K562 (cell line): ENCODE data around the gene MAML3. TPM values are rescaled to one million over a fixed set of nuclear protein-coding genes. Genes with fewer than 3 reads are reported as not detected.

Experiments
- ELF1 ChIP-seq: fragments of 200-800 bp; sonication (Bioruptor generic); IDR thresholded peaks from 2 replicates; pipeline ENCODE4 v1.6.1; 2016; ENCODE audit warnings: missing genetic modification characterization, missing compliant biosample characterization
- EP300 ChIP-seq: IDR thresholded peaks from 2 replicates; pipeline ENCODE4 v1.6.1; 2012; ENCODE audit warnings: low read length, improper control_type of control experiment
- MAFG ChIP-seq: fragments of 450-650 bp; conservative IDR thresholded peaks from 2 replicates; pipeline ENCODE4 v1.6.1; 2016; ENCODE audit warnings: missing genetic modification characterization, missing compliant biosample characterization
- MTA1 ChIP-seq: fragments of 450-650 bp; IDR thresholded peaks from 2 replicates; pipeline ENCODE4 v1.6.1; 2017; ENCODE audit warnings: borderline replicate concordance
- MXI1 ChIP-seq: IDR thresholded peaks from 2 replicates; pipeline ENCODE4 v1.6.1; 2011; ENCODE audit warnings: low read depth, mild to moderate bottlenecking, improper control_type of control experiment, low read length
- NFIX ChIP-seq: fragments of 250-450 bp; sonication (Bioruptor Pico); IDR thresholded peaks from 2 replicates; pipeline ENCODE4 v1.4.0; 2020; ENCODE audit warnings: low read depth, mild to moderate bottlenecking, moderate library complexity
- SIX5 ChIP-seq, 2 experiments: IDR thresholded peaks; 2 replicates each; pipeline ENCODE4 v1.6.1; 2011; ENCODE audit warnings: low read length in 2 of 2, borderline replicate concordance in 1 of 2, low read depth in 1 of 2, mild to moderate bottlenecking in 1 of 2, moderate library complexity in 1 of 2; ENCODE audit not compliant: insufficient read depth in 1 of 2
- SRSF7 ChIP-seq: fragments of 200-400 bp; formaldehyde crosslinking; optimal IDR thresholded peaks from 2 replicates; pipeline ENCODE3; 2017; ENCODE audit warnings: mild to moderate bottlenecking, low read depth, low read length
- ZC3H4 ChIP-seq: sonication (generic); formaldehyde crosslinking; IDR thresholded peaks from 2 replicates; pipeline ENCODE4 v1.9.0; 2021; ENCODE audit warnings: missing genetic modification reagents, borderline replicate concordance
- ZFPM2 ChIP-seq: fragments of 250-450 bp; sonication (Bioruptor Pico); IDR thresholded peaks from 2 replicates; pipeline ENCODE4 v1.5.1; 2022; ENCODE audit warnings: mild to moderate bottlenecking
- ZNF175 ChIP-seq: fragments of 200-800 bp; sonication (Bioruptor generic); IDR thresholded peaks from 2 replicates; pipeline ENCODE4 v1.6.1; 2016; ENCODE audit warnings: low read depth, mild to moderate bottlenecking, missing genetic modification characterization, missing compliant biosample characterization
- ZNF253 ChIP-seq: fragments of 250-450 bp; sonication (Bioruptor Pico); conservative IDR thresholded peaks from 2 replicates; pipeline ENCODE4 v1.6.1; 2021; ENCODE audit warnings: mild to moderate bottlenecking
- polyA plus RNA-seq, 8 experiments: library from polyadenylated mRNA; depleted of rRNA in 4 of 8; stranded (reverse) in 5 of 8; unstranded in 3 of 8; fragments of >200 nt; fragmentation: Nextera tagmentation in 2 of 8; fragmentation: Illumina TruSeq in 1 of 8; extraction: Ambion mirVana in 2 of 8; extraction: Trizol in 1 of 8; gene quantifications; 2 replicates each; pipeline versions ENCODE4 v1.2.1 to v1.2.3, GENCODE V29; 2011 to 2014; ENCODE audit warnings: inconsistent platforms in 1 of 8, missing spikeins in 1 of 8
- total RNA-seq, 7 experiments: library from RNA; depleted of rRNA in 6 of 7; stranded (reverse); fragments of >200 nt in 6 of 7; fragmentation: Illumina TruSeq in 2 of 7; extraction: Trizol in 2 of 7; gene quantifications; 2 replicates each; pipeline versions ENCODE4 v1.2.1 to v1.2.3, GENCODE V29; 2011 to 2021; ENCODE audit warnings: low replicate concordance in 1 of 7
- TF ChIP-seq, protein P1 (sequence below): fragments of 450-650 bp; formaldehyde crosslinking; IDR thresholded peaks from 2 replicates; pipeline ENCODE4 v1.4.0; 2022; ENCODE audit warnings: mild to moderate bottlenecking, moderate library complexity
- TF ChIP-seq, protein P2 (sequence below): sonication (generic); formaldehyde crosslinking; IDR thresholded peaks from 2 replicates; pipeline ENCODE4 v1.8.0; 2022; ENCODE audit warnings: mild to moderate bottlenecking, missing genetic modification reagents
- TF ChIP-seq, protein P3 (sequence below): fragments of 450-650 bp; formaldehyde crosslinking; IDR thresholded peaks from 2 replicates; pipeline ENCODE4 v1.4.0; 2020; ENCODE audit warnings: mild to moderate bottlenecking, moderate library complexity
- TF ChIP-seq, protein P4 (sequence below): sonication (generic); formaldehyde crosslinking; IDR thresholded peaks from 2 replicates; pipeline ENCODE4 v1.9.0; 2022; ENCODE audit warnings: mild to moderate bottlenecking, missing genetic modification reagents
- TF ChIP-seq, protein P5 (sequence below): fragments of 450-650 bp; IDR thresholded peaks from 2 replicates; pipeline ENCODE4 v1.6.1; 2016; ENCODE audit warnings: missing biosample characterization, missing genetic modification characterization
- TF ChIP-seq, protein P6 (sequence below): sonication (generic); formaldehyde crosslinking; IDR thresholded peaks from 2 replicates; pipeline ENCODE4 v1.8.0; 2022; ENCODE audit warnings: mild to moderate bottlenecking, missing genetic modification reagents

Gene MAML3
- total and polyA plus RNA-seq, 9 of the 15 experiments (the other 6 are each of a cell fraction or from before 2014, with no cell fraction given), result 0.01 to 0.55 (median 0.25) TPM

DNA sequence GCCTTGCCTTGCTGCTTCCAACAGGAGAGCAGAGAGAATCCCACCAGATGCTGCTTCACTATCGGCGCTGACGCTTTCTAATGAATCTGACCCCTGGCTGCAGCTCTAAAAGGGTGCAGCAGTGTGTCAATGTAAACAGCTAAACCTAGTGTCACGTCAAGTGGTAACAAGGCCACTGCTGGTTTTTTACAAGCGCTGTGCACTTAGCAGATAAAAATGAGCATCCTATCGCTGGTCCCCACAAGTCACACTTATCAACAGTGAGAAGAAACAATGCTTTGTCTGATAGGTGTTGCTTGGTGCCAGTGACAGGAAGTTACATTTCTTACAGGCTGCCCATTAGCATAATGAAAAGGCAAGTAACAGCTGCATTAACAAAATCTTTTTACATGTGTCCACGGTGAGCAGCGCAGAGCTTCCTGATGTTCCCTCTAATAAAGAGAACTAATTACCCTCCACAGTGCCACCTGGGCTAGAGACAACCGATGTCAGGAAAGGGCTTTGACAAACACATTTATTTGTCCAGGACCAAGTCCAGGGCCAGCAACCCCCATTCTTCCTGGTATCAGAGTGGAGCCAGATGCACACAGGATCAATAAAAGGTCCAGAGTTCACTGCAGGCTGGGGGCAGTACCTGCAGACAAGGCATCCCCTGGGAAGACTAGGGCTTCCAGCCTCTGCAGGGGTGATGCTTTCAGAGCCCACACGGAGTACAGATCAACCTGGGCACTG is 312.4 kb downstream of the MAML3 start (continued):
- TF ChIP-seq ZNF175 (no peak), MTA1 (no peak), EP300 (peak; percentile 45; the same call in 1 of the 2 replicates), ZNF253 (CRISPR knock-in tag) (no peak), ELF1 (tag) (no peak), NFIX (CRISPR knock-in tag) (no peak), ZFPM2 (no peak), SRSF7 (no peak), MXI1 (no peak), SIX5 (IDR thresholded peaks at IDR 0.05; ENCODE audit: borderline replicate concordance in 1 of 2, insufficient read depth in 1 of 2, low read depth in 1 of 2, low read length in 2 of 2) (no peak), ZC3H4 (CRISPR knock-in tag) (no peak), MAFG (no peak)
- TF ChIP-seq, protein P1, sequence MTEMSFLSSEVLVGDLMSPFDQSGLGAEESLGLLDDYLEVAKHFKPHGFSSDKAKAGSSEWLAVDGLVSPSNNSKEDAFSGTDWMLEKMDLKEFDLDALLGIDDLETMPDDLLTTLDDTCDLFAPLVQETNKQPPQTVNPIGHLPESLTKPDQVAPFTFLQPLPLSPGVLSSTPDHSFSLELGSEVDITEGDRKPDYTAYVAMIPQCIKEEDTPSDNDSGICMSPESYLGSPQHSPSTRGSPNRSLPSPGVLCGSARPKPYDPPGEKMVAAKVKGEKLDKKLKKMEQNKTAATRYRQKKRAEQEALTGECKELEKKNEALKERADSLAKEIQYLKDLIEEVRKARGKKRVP (CRISPR knock-in tag), result no peak
- TF ChIP-seq, protein P2, sequence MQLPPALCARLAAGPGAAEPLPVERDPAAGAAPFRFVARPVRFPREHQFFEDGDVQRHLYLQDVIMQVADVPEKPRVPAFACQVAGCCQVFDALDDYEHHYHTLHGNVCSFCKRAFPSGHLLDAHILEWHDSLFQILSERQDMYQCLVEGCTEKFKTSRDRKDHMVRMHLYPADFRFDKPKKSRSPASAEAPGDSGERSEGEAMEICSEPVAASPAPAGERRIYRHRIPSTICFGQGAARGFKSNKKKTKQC (CRISPR knock-in tag), result no peak
- TF ChIP-seq, protein P3, sequence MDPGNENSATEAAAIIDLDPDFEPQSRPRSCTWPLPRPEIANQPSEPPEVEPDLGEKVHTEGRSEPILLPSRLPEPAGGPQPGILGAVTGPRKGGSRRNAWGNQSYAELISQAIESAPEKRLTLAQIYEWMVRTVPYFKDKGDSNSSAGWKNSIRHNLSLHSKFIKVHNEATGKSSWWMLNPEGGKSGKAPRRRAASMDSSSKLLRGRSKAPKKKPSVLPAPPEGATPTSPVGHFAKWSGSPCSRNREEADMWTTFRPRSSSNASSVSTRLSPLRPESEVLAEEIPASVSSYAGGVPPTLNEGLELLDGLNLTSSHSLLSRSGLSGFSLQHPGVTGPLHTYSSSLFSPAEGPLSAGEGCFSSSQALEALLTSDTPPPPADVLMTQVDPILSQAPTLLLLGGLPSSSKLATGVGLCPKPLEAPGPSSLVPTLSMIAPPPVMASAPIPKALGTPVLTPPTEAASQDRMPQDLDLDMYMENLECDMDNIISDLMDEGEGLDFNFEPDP (CRISPR knock-in tag), result no peak
- TF ChIP-seq, protein P4, sequence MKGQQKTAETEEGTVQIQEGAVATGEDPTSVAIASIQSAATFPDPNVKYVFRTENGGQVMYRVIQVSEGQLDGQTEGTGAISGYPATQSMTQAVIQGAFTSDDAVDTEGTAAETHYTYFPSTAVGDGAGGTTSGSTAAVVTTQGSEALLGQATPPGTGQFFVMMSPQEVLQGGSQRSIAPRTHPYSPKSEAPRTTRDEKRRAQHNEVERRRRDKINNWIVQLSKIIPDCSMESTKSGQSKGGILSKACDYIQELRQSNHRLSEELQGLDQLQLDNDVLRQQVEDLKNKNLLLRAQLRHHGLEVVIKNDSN (CRISPR knock-in tag), result no peak
- TF ChIP-seq, protein P5, sequence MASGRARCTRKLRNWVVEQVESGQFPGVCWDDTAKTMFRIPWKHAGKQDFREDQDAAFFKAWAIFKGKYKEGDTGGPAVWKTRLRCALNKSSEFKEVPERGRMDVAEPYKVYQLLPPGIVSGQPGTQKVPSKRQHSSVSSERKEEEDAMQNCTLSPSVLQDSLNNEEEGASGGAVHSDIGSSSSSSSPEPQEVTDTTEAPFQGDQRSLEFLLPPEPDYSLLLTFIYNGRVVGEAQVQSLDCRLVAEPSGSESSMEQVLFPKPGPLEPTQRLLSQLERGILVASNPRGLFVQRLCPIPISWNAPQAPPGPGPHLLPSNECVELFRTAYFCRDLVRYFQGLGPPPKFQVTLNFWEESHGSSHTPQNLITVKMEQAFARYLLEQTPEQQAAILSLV (tag), result no peak
- TF ChIP-seq, protein P6, sequence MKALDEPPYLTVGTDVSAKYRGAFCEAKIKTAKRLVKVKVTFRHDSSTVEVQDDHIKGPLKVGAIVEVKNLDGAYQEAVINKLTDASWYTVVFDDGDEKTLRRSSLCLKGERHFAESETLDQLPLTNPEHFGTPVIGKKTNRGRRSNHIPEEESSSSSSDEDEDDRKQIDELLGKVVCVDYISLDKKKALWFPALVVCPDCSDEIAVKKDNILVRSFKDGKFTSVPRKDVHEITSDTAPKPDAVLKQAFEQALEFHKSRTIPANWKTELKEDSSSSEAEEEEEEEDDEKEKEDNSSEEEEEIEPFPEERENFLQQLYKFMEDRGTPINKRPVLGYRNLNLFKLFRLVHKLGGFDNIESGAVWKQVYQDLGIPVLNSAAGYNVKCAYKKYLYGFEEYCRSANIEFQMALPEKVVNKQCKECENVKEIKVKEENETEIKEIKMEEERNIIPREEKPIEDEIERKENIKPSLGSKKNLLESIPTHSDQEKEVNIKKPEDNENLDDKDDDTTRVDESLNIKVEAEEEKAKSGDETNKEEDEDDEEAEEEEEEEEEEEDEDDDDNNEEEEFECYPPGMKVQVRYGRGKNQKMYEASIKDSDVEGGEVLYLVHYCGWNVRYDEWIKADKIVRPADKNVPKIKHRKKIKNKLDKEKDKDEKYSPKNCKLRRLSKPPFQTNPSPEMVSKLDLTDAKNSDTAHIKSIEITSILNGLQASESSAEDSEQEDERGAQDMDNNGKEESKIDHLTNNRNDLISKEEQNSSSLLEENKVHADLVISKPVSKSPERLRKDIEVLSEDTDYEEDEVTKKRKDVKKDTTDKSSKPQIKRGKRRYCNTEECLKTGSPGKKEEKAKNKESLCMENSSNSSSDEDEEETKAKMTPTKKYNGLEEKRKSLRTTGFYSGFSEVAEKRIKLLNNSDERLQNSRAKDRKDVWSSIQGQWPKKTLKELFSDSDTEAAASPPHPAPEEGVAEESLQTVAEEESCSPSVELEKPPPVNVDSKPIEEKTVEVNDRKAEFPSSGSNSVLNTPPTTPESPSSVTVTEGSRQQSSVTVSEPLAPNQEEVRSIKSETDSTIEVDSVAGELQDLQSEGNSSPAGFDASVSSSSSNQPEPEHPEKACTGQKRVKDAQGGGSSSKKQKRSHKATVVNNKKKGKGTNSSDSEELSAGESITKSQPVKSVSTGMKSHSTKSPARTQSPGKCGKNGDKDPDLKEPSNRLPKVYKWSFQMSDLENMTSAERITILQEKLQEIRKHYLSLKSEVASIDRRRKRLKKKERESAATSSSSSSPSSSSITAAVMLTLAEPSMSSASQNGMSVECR (CRISPR knock-in tag), result no peak
